Liver (tissue), 9 donors: Measurements from ENCODE around the gene SETD1A. TPM values are rescaled to one million over a fixed set of nuclear protein-coding genes. Genes with fewer than 3 reads are reported as not detected.

Experiments used
- DNase-seq: peaks from one replicate; pipeline ENCODE4 v3.0.0-alpha.2; 2017; ENCODE audit warnings: low spot score
- H3K27ac ChIP-seq, 2 donors: one replicate each; pipeline ENCODE4 v1.7.0; 2013; ENCODE audit warnings: inconsistent platforms in 2 of 2, low read length in 2 of 2, control low read depth in 1 of 2, low read depth in 1 of 2, mild to moderate bottlenecking in 1 of 2
- H3K27me3 ChIP-seq, 4 donors: one replicate each; pipeline versions ENCODE4 v1.6.1 to v1.7.0; 2013; ENCODE audit warnings: low read length in 3 of 4, inconsistent platforms in 1 of 4, mild to moderate bottlenecking in 1 of 4, moderate library complexity in 1 of 4; ENCODE audit not compliant: control insufficient read depth in 4 of 4, insufficient read depth in 4 of 4
- H3K36me3 ChIP-seq, 4 donors: one replicate each; pipeline versions ENCODE4 v1.6.1 to v1.7.0; 2013; ENCODE audit warnings: low read length in 3 of 4, mild to moderate bottlenecking in 3 of 4, low read depth in 1 of 4, moderate library complexity in 1 of 4; ENCODE audit not compliant: control insufficient read depth in 4 of 4, insufficient read depth in 3 of 4
- H3K4me1 ChIP-seq, 4 donors: one replicate each; pipeline versions ENCODE4 v1.6.1 to v1.7.0; 2013; ENCODE audit warnings: low read length in 3 of 4, mild to moderate bottlenecking in 3 of 4, moderate library complexity in 1 of 4; ENCODE audit not compliant: control insufficient read depth in 4 of 4, insufficient read depth in 4 of 4
- H3K4me3 ChIP-seq, 3 donors: one replicate each; pipeline versions ENCODE4 v1.6.1 to v1.7.0; 2013; ENCODE audit warnings: low read length in 3 of 3, control low read depth in 1 of 3, low read depth in 1 of 3, mild to moderate bottlenecking in 1 of 3
- H3K9ac ChIP-seq, 2 donors: one replicate each; pipeline ENCODE4 v1.7.0; 2013; ENCODE audit warnings: low read length in 2 of 2, mild to moderate bottlenecking in 2 of 2, moderate library complexity in 2 of 2, control low read depth in 1 of 2, low read depth in 1 of 2
- H3K9me3 ChIP-seq, 4 donors: one replicate each; pipeline versions ENCODE4 v1.6.1 to v1.7.0; 2013; ENCODE audit warnings: low read length in 3 of 4; ENCODE audit not compliant: control insufficient read depth in 4 of 4
- ATF3 ChIP-seq: IDR thresholded peaks from 2 replicates; pipeline ENCODE4 v1.6.1; 2016; ENCODE audit warnings: antibody characterized with exemption
- CTCF ChIP-seq: fragments of 150-350 bp; IDR thresholded peaks from 2 replicates; pipeline ENCODE4 v1.5.1; 2017; ENCODE audit warnings: improper control_type of control experiment, low read depth, low read length; ENCODE audit not compliant: missing input control
- EGR1 ChIP-seq, 2 donors: IDR thresholded peaks; 2 replicates each; pipeline ENCODE4 v1.6.1; 2016 to 2018; ENCODE audit warnings: antibody characterized with exemption in 2 of 2, low read depth in 2 of 2
- FOXA1 ChIP-seq: IDR thresholded peaks from 2 replicates; pipeline ENCODE4 v1.6.1; 2016; ENCODE audit warnings: antibody characterized with exemption
- FOXA2 ChIP-seq: IDR thresholded peaks from 2 replicates; pipeline ENCODE4 v1.6.1; 2016; ENCODE audit warnings: antibody characterized with exemption
- GABPA ChIP-seq, 2 donors: IDR thresholded peaks in 1 of 2; conservative IDR thresholded peaks in 1 of 2; 2 replicates each; pipeline ENCODE4 v1.6.1; 2016; ENCODE audit warnings: antibody characterized with exemption in 2 of 2, mild to moderate bottlenecking in 1 of 2, moderate library complexity in 1 of 2
- HNF4A ChIP-seq, 2 donors: conservative IDR thresholded peaks; 2 replicates each; pipeline ENCODE4 v1.6.1; 2016; ENCODE audit warnings: antibody characterized with exemption in 2 of 2, mild to moderate bottlenecking in 2 of 2
- HNF4G ChIP-seq: IDR thresholded peaks from 2 replicates; pipeline ENCODE4 v1.6.1; 2016; ENCODE audit warnings: antibody characterized with exemption
- JUND ChIP-seq, 2 donors: IDR thresholded peaks; 2 replicates each; pipeline ENCODE4 v1.6.1; 2016; ENCODE audit warnings: antibody characterized with exemption in 2 of 2
- MAX ChIP-seq: IDR thresholded peaks from 2 replicates; pipeline ENCODE4 v1.6.1; 2016; ENCODE audit warnings: antibody characterized with exemption
- NR2F2 ChIP-seq: IDR thresholded peaks from 2 replicates; pipeline ENCODE4 v1.6.1; 2016; ENCODE audit warnings: antibody characterized with exemption
- RAD21 ChIP-seq, 2 donors: IDR thresholded peaks; 2 replicates each; pipeline ENCODE4 v1.6.1; 2016; ENCODE audit warnings: antibody characterized with exemption in 2 of 2, mild to moderate bottlenecking in 2 of 2
- REST ChIP-seq: IDR thresholded peaks from 2 replicates; pipeline ENCODE4 v1.6.1; 2016; ENCODE audit warnings: antibody characterized with exemption, mild to moderate bottlenecking
- RXRA ChIP-seq, 2 donors: IDR thresholded peaks; 2 replicates each; pipeline ENCODE4 v1.6.1; 2017 to 2018; ENCODE audit warnings: antibody characterized with exemption in 2 of 2, mild to moderate bottlenecking in 1 of 2
- SP1 ChIP-seq: IDR thresholded peaks from 2 replicates; pipeline ENCODE4 v1.6.1; 2018; ENCODE audit warnings: antibody characterized with exemption, mild to moderate bottlenecking
- TAF1 ChIP-seq: conservative IDR thresholded peaks from 2 replicates; pipeline ENCODE4 v1.6.1; 2016; ENCODE audit warnings: antibody characterized with exemption, mild to moderate bottlenecking
- YY1 ChIP-seq: IDR thresholded peaks from 2 replicates; pipeline ENCODE4 v1.6.1; 2016; ENCODE audit warnings: antibody characterized with exemption, mild to moderate bottlenecking
- ZBTB33 ChIP-seq: IDR thresholded peaks from 2 replicates; pipeline ENCODE4 v1.6.1; 2016; ENCODE audit warnings: antibody characterized with exemption
- WGBS: extraction: QIAGEN DNeasy Blood & Tissue Kit; methylation state at CpG from one replicate; pipeline ENCODE4 v1.1.7; 2013; 5-methylcytosine and 5-hydroxymethylcytosine counted together
- polyA plus RNA-seq, 2 donors: library from polyadenylated mRNA; stranded (reverse) in 1 of 2; unstranded in 1 of 2; fragments of 200-250 nt in 1 of 2; fragments of >200 nt in 1 of 2; fragmentation: Nextera tagmentation in 1 of 2; extraction: Ambion mirVana in 1 of 2; gene quantifications; one replicate each; pipeline versions ENCODE4 v1.2.1 to v1.2.3, GENCODE V29; 2013 to 2015
- total RNA-seq, 2 donors: library from RNA; depleted of rRNA; stranded (reverse); fragments of >200 nt; gene quantifications; one replicate each; pipeline ENCODE4 v1.2.3, GENCODE V29; 2014
- donor health status: healthy.
- donor health status: healthy.
- donor health status: healthy.
- donor health status: healthy.
- donor health status: healthy.

SETD1A gene
- total and polyA plus RNA-seq, 4 donors: 2.7 to 4.9 (median 3.7) TPM

- no peak for DNase-seq
- H3K36me3 ChIP-seq: peaks cover 4 to 12% (median 5%) of the 10 kb centered on the region in 4 donors
- 85% methylated on average over 7 of the region's 7 CpGs for WGBS
Observed at GRCh38 chr16:30929167-30929566, 28.4 kb upstream of the SETD1A start.

More at GRCh38 chr16:30929167-30929566, 28.4 kb upstream of the SETD1A start:
- Histone ChIP-seq H3K27me3 (no peaks in the 10 kb centered on the region), H3K27ac (no peak overlapping the region), H3K4me1 (peaks cover 0 to 2% (median 0%) of the 10 kb centered on the region in 4 donors), H3K9ac (no peak overlapping the region), H3K4me3 (no peak overlapping the region), H3K9me3 (no peaks in the 10 kb centered on the region)
- TF ChIP-seq ATF3 (no peak), NR2F2 (no peak), CTCF (no peak), RAD21 (IDR thresholded peaks at IDR 0.05) (no peak), MAX (no peak), RXRA (IDR thresholded peaks at IDR 0.05) (no peak), EGR1 (IDR thresholded peaks at IDR 0.05; ENCODE audit: low read depth in 2 of 2) (no peak), FOXA1 (no peak), ZBTB33 (no peak), REST (no peak), TAF1 (no peak), YY1 (no peak), HNF4G (no peak), SP1 (no peak), GABPA (IDR thresholded peaks at IDR 0.05 in 1 of 2, conservative IDR thresholded peaks at IDR 0.05 in 1 of 2) (no peak), JUND (IDR thresholded peaks at IDR 0.05) (no peak), HNF4A (conservative IDR thresholded peaks at IDR 0.05) (no peak), FOXA2 (no peak)
